ENCODE data around the gene TMEM37. TPM values are rescaled to one million over a fixed set of nuclear protein-coding genes. Genes with fewer than 3 reads are reported as not detected.

TMEM37 gene
- total and polyA plus RNA-seq, 2 of the 8 experiments (the other 6 are each of a cell fraction or from before 2014, with no cell fraction given) = 11.0 to 16.2 TPM

GRCh38 chr2:119436993-119437772 lies 5.5 kb downstream of the TMEM37 start:
- H3K4me1 ChIP-seq (replicated peaks in 1 of 4; ENCODE audit: control insufficient read depth in 3 of 4, insufficient read depth in 4 of 4, low read length in 3 of 4) = peaks cover 0 to 21% (median 15%) of the 10 kb centered on the region in 4 experiments; a peak in 6 of 7 replicates
- ChIA-PET CTCF (ENCODE audit: partially characterized antibody) (interaction anchor here (0.9 to 4.5 kb wide), 3 partner anchors 38 to 42 kb away, joined by 3 to 22 read pairs (median 3); no protein-coding TSS in a partner anchor), POLR2A (ENCODE audit: partially characterized antibody) (no interaction called here)
- no peak overlapping the region for H3K18ac ChIP-seq (ENCODE audit: extremely low read depth, low read length)
- no peak overlapping the region for H3K56ac ChIP-seq (replicated peaks; ENCODE audit: insufficient read length, low read depth, low read length)
- no peak overlapping the region for H3K4me3 ChIP-seq (ENCODE audit: extremely low read depth in 1 of 4, insufficient read depth in 2 of 4, low read depth in 3 of 4, low read length in 4 of 4)
- H2AK5ac ChIP-seq (ENCODE audit: low read depth, low read length) = no peak overlapping the region
- H3K36me3 ChIP-seq (ENCODE audit: control insufficient read depth in 2 of 4, insufficient read depth in 4 of 4, low read length in 3 of 4) = no peaks in the 10 kb centered on the region
- H3K14ac ChIP-seq (ENCODE audit: insufficient read length) = no peak overlapping the region
- H4K5ac ChIP-seq (ENCODE audit: insufficient read length, low read depth, low read length) = no peak overlapping the region
- H3K9me3 ChIP-seq (ENCODE audit: insufficient read depth in 2 of 2, low read depth in 1 of 2, low read length in 1 of 2) = no peaks in the 10 kb centered on the region
- H2BK120ac ChIP-seq (replicated peaks; ENCODE audit: low read depth, low read length) = no peak overlapping the region
- H2BK15ac ChIP-seq (ENCODE audit: low read length) = no peak overlapping the region
- H4K91ac ChIP-seq (replicated peaks; ENCODE audit: insufficient read length, low read length) = no peak overlapping the region
- peaks cover 2 to 5% of the 10 kb centered on the region in 2 experiments for H4K20me1 ChIP-seq (replicated peaks in 1 of 2; ENCODE audit: control insufficient read depth in 1 of 2, insufficient read depth in 2 of 2, low read length in 2 of 2)
- peaks cover 5% of the 10 kb centered on the region; the same call in 1 of the 2 replicates for H3K23me2 ChIP-seq (ENCODE audit: low read depth, low read length)
- no peak overlapping the region for H4K8ac ChIP-seq (ENCODE audit: extremely low read depth, insufficient read depth, low read length)
- TF ChIP-seq RBBP5 (IDR thresholded peaks at IDR 0.05; ENCODE audit: borderline replicate concordance, low read depth, low read length) (no peak), POLR2AphosphoS5 (IDR thresholded peaks at IDR 0.05; ENCODE audit: low read depth, low read length) (no peak), ASH2L (IDR thresholded peaks at IDR 0.05; ENCODE audit: low read length) (no peak), SAP30 (IDR thresholded peaks at IDR 0.05; ENCODE audit: insufficient read depth, insufficient replicate concordance, low read length) (no peak), EP300 (IDR thresholded peaks at IDR 0.05; ENCODE audit: borderline replicate concordance in 1 of 2, low read depth in 2 of 2, low read length in 2 of 2) (no peak), YY1 (IDR thresholded peaks at IDR 0.05; ENCODE audit: low read depth, low read length) (no peak), RXRA (IDR thresholded peaks at IDR 0.05; ENCODE audit: insufficient read depth, low read depth, low read length) (no peak)
- no peak overlapping the region for H3K23ac ChIP-seq (ENCODE audit: insufficient read length)
- no peaks in the 10 kb centered on the region; a peak in 1 of 4 replicates for H3K79me2 ChIP-seq (ENCODE audit: control insufficient read depth in 1 of 2, insufficient read depth in 2 of 2, low read length in 2 of 2)
- H2BK20ac ChIP-seq (ENCODE audit: low read length) = no peak overlapping the region
- no peak for DNase-seq (ENCODE audit: low read depth in 1 of 2, low spot score in 2 of 2)
- no peak overlapping the region for H3K27ac ChIP-seq (ENCODE audit: low read depth, low read length)
- no peak for FAIRE-seq
- H3K27me3 ChIP-seq (replicated peaks in 1 of 4; ENCODE audit: control insufficient read depth in 3 of 4, extremely low read depth in 1 of 4, insufficient read depth in 3 of 4, low read length in 3 of 4) = peaks cover 0 to 7% (median 5%) of the 10 kb centered on the region in 4 experiments; a peak in 5 of 7 replicates
- no peak overlapping the region for H2BK12ac ChIP-seq (ENCODE audit: low read depth, low read length)
- H3K4me2 ChIP-seq (ENCODE audit: insufficient read depth in 1 of 2, low read depth in 2 of 2, low read length in 2 of 2) = no peak overlapping the region
- H3K4ac ChIP-seq (replicated peaks; ENCODE audit: insufficient read length, low read depth, low read length) = no peak overlapping the region
- no peak overlapping the region for H3K9ac ChIP-seq (replicated peaks in 1 of 4; ENCODE audit: extremely low read depth in 1 of 4, low read depth in 3 of 4, low read length in 3 of 4)
- H3K79me1 ChIP-seq (ENCODE audit: low read depth, low read length) = 0 out of 2 replicates have a peak, but pooled peaks cover 2% of the 10 kb centered on the region
- H2AFZ ChIP-seq (ENCODE audit: low read length) = no peak overlapping the region
- H2BK5ac ChIP-seq (ENCODE audit: low read depth, low read length) = no peak overlapping the region
- 90% methylated on average over 22 of the region's 22 CpGs; no CpG with 5 or more reads in 1 of the 2 experiments for WGBS, 2 experiments (ENCODE audit: extremely low coverage in 1 of 2, insufficient coverage in 1 of 2, insufficient read length in 1 of 2, insufficient replicate concordance in 2 of 2, low coverage in 1 of 2, low lambda C conversion rate in 2 of 2, missing lambda C conversion rate in 1 of 2)
